GM12878 (cell line): ENCODE measurements around the gene RNF152. TPM values are rescaled to one million over a fixed set of nuclear protein-coding genes. Genes with fewer than 3 reads are reported as not detected.

ENCODE experiments used
- ATAC-seq: fragments of 200-7000 bp; cut with Tn5 transposase; 3 replicates; pipeline ENCODE4 v1.9.1; 2020; ENCODE audit warnings: mild to moderate bottlenecking, moderate library complexity
- BruUV-seq: library from RNA; stranded (reverse); fragments of 400-500 nt; replicated peaks from 2 replicates; lab custom pipeline; 2021; lab: Mats Ljungman, UMichigan
- CTCF ChIA-PET: fragments of 300-600 bp; sonication (Branson Sonifier 250); formaldehyde crosslinking; extraction: SDS; loops from one replicate; lab custom pipeline; 2021; ENCODE audit warnings: inconsistent platforms; lab: Yijun Ruan, JAX
- POLR2A ChIA-PET: fragments of 350-600 bp; formaldehyde crosslinking; extraction: SDS; loops from one replicate; lab custom pipeline; 2021; ENCODE audit warnings: inconsistent platforms; lab: Charles Lee
- RAD21 ChIA-PET: fragments of 300-600 bp; sonication (Branson Sonifier 250); formaldehyde crosslinking; loops from one replicate; lab custom pipeline; 2023; ENCODE audit warnings: antibody characterized with exemption; ENCODE audit not compliant: unreplicated experiment; lab: Charles Lee
- SMC1A ChIA-PET: fragments of 300-600 bp; sonication (Branson Sonifier 250); formaldehyde crosslinking; loops from one replicate; lab custom pipeline; 2023; ENCODE audit not compliant: unreplicated experiment, uncharacterized antibody; lab: Charles Lee
- DNase-seq: peaks from one replicate; pipeline ENCODE4 v3.0.0-alpha.2; 2011; ENCODE audit warnings: low read depth, low spot score
- FAIRE-seq: peaks from 3 replicates; lab custom pipeline; 2011; peaks lifted over from hg19 to GRCh38; lab: Jason Lieb, UNC
- H2AFZ ChIP-seq: 2 replicates; pipeline ENCODE4 v1.6.0; 2011; ENCODE audit warnings: low read depth, low read length, control low read depth; ENCODE audit not compliant: control insufficient read depth
- H3K27ac ChIP-seq: 2 replicates; pipeline ENCODE4 v1.5.1; 2011; ENCODE audit warnings: control low read depth; ENCODE audit not compliant: control insufficient read depth, insufficient read depth
- H3K27me3 ChIP-seq, 2 experiments: replicated peaks in 1 of 2; 2 replicates each; pipeline versions ENCODE4 v1.6.0 to v1.6.1; 2011; ENCODE audit warnings: low read length in 1 of 2; ENCODE audit not compliant: control insufficient read depth in 2 of 2, insufficient read depth in 2 of 2
- H3K36me3 ChIP-seq, 2 experiments: 2 replicates each; pipeline ENCODE4 v1.5.1; 2011; ENCODE audit warnings: low read length in 1 of 2; ENCODE audit not compliant: control insufficient read depth in 2 of 2, insufficient read depth in 2 of 2
- H3K4me1 ChIP-seq: 2 replicates; pipeline ENCODE4 v1.6.1; 2011; ENCODE audit warnings: mild to moderate bottlenecking, low read length, moderate library complexity, mixed read lengths; ENCODE audit not compliant: control insufficient read depth, insufficient read depth
- H3K4me2 ChIP-seq: 2 replicates; pipeline ENCODE4 v1.6.0; 2011; ENCODE audit warnings: control low read depth; ENCODE audit not compliant: control insufficient read depth, insufficient read depth
- H3K4me3 ChIP-seq: fragments of 200-600 bp; sonication (generic); 2 replicates; pipeline ENCODE4 v1.5.1; 2016
- H3K79me2 ChIP-seq: 2 replicates; pipeline ENCODE4 v1.6.0; 2011; ENCODE audit warnings: low read length; ENCODE audit not compliant: control insufficient read depth, insufficient read depth
- H3K9ac ChIP-seq: 2 replicates; pipeline ENCODE4 v1.8.0; 2011; ENCODE audit warnings: low read length, control low read depth, mixed read lengths; ENCODE audit not compliant: control insufficient read depth, insufficient read depth
- H3K9me3 ChIP-seq: replicated peaks from 3 replicates; pipeline ENCODE4 v1.5.1; 2011; ENCODE audit warnings: mild to moderate bottlenecking, low read length; ENCODE audit not compliant: control insufficient read depth, insufficient read depth
- H4K20me1 ChIP-seq: 2 replicates; pipeline ENCODE4 v1.6.0; 2011; ENCODE audit not compliant: control insufficient read depth, insufficient read depth
- BCL11A ChIP-seq: IDR thresholded peaks from 2 replicates; pipeline ENCODE4 v1.6.1; 2011; ENCODE audit warnings: low read depth, low read length
- BMI1 ChIP-seq: fragments of 450-650 bp; IDR thresholded peaks from 2 replicates; pipeline ENCODE4 v1.6.1; 2016; ENCODE audit warnings: mild to moderate bottlenecking, moderate library complexity, borderline replicate concordance
- CEBPB ChIP-seq, 2 experiments: fragments of 150-350 bp in 1 of 2; IDR thresholded peaks; 2 replicates each; pipeline ENCODE4 v1.6.1; 2012 to 2014; ENCODE audit warnings: low read depth in 2 of 2, low read length in 2 of 2, borderline replicate concordance in 1 of 2, inconsistent platforms in 1 of 2
- CUX1 ChIP-seq: IDR thresholded peaks from 2 replicates; pipeline ENCODE4 v1.6.1; 2012; ENCODE audit warnings: improper control_type of control experiment, low read depth, low read length; ENCODE audit not compliant: insufficient replicate concordance
- EED ChIP-seq: sonication (generic); IDR thresholded peaks from 2 replicates; pipeline ENCODE4 v1.6.1; 2016; ENCODE audit warnings: antibody characterized with exemption, low read depth
- HDAC6 ChIP-seq: fragments of 200-600 bp; sonication (generic); IDR thresholded peaks from one replicate; pipeline ENCODE4 v1.8.0; 2017; ENCODE audit warnings: antibody characterized with exemption; ENCODE audit not compliant: unreplicated experiment
- IKZF2 ChIP-seq, 2 experiments: fragments of 450-650 bp; IDR thresholded peaks; 2 replicates each; pipeline ENCODE4 v1.6.1; 2017; ENCODE audit warnings: mild to moderate bottlenecking in 2 of 2, moderate library complexity in 2 of 2
- PKNOX1 ChIP-seq: fragments of 450-650 bp; IDR thresholded peaks from 2 replicates; pipeline ENCODE4 v1.6.1; 2016; ENCODE audit warnings: mild to moderate bottlenecking
- SPI1 ChIP-seq: IDR thresholded peaks from 2 replicates; pipeline ENCODE4 v1.6.1; 2011; ENCODE audit warnings: low read depth, mild to moderate bottlenecking, low read length, moderate library complexity, borderline replicate concordance; ENCODE audit not compliant: insufficient read depth
- WGBS: methylation state at CpG from one replicate; pipeline ENCODE4 v1.1.6; 2016; ENCODE audit warnings: low lambda C conversion rate; ENCODE audit not compliant: insufficient replicate concordance, insufficient coverage; ENCODE audit errors: missing lambda C conversion rate; 5-methylcytosine and 5-hydroxymethylcytosine counted together
- in situ Hi-C: fragments of 300-500 bp; cut with MboI; formaldehyde crosslinking; loops from 9 replicates; pipeline ENCODE4 v1.14.3; 2018; ENCODE audit warnings: mixed read lengths
- intact Hi-C: fragments of 100-400 bp; cut with micrococcal nuclease; formaldehyde crosslinking; loops from one replicate; pipeline ENCODE4 v1.14.2; 2022; ENCODE audit not compliant: unreplicated experiment
- polyA plus RNA-seq, 11 experiments: library from polyadenylated mRNA; depleted of rRNA in 4 of 11; unstranded in 6 of 11; stranded (reverse) in 5 of 11; fragments of >200 nt; fragmentation: Nextera tagmentation in 4 of 11; fragmentation: Illumina TruSeq in 1 of 11; extraction: Ambion mirVana in 4 of 11; extraction: Trizol in 1 of 11; gene quantifications; 1 replicate in 1 of 11; 2 replicates in 10 of 11; pipeline versions ENCODE4 v1.2.1 to v1.2.3, GENCODE V29; 2011 to 2016; ENCODE audit warnings: inconsistent platforms in 2 of 11, missing spikeins in 2 of 11, low read depth in 1 of 11
- total RNA-seq, 4 experiments: library from RNA; depleted of rRNA in 3 of 4; stranded (reverse); fragments of >200 nt in 3 of 4; fragmentation: Illumina TruSeq in 1 of 4; extraction: Trizol in 1 of 4; gene quantifications; 2 replicates each; pipeline versions ENCODE4 v1.2.1 to v1.2.3, GENCODE V29; 2013 to 2021
- TF ChIP-seq, protein P1 (sequence below): fragments of 450-650 bp; IDR thresholded peaks from 2 replicates; pipeline ENCODE4 v1.6.1; 2017; ENCODE audit warnings: mild to moderate bottlenecking, low read depth, inconsistent platforms; ENCODE audit not compliant: poor library complexity, severe bottlenecking
- TF ChIP-seq, protein P2 (sequence below): fragments of 450-650 bp; IDR thresholded peaks from 2 replicates; pipeline ENCODE4 v1.6.1; 2017; ENCODE audit warnings: low read depth, mild to moderate bottlenecking, moderate library complexity

RNF152 gene
- total and polyA plus RNA-seq, 10 of the 15 experiments (the other 5 are each of a cell fraction or from before 2014, with no cell fraction given): under 0.01 to 0.07 (median 0.03) TPM; not detected in 7

GRCh38 chr18:61870151-61870550, 22.7 kb downstream of the RNF152 start:
- intact Hi-C loops: no loop called here
- Histone ChIP-seq H3K4me2 (no peak overlapping the region), H3K9me3 (no peaks in the 10 kb centered on the region; the same call in 2 of the 3 replicates), H3K27ac (no peak overlapping the region), H3K4me3 (no peak overlapping the region), H3K27me3 (no peaks in the 10 kb centered on the region), H3K36me3 (no peaks in the 10 kb centered on the region), H3K4me1 (no peaks in the 10 kb centered on the region), H3K9ac (no peak overlapping the region), H2AFZ (no peak overlapping the region), H3K79me2 (no peaks in the 10 kb centered on the region), H4K20me1 (no peaks in the 10 kb centered on the region)
- ChIA-PET SMC1A (no interaction called here), CTCF (interaction anchor here (0.6 to 0.8 kb wide), 2 partner anchors 70 to 135 kb away, joined by 3 read pairs; no protein-coding TSS in a partner anchor), POLR2A (no interaction called here), RAD21 (no interaction called here)
- DNase-seq (no peak), FAIRE-seq (no peak), ATAC-seq (no peak)
- BruUV-seq: no TSS peak
- in situ Hi-C loops: no loop called here
- WGBS: 25% methylated on average over 8 of the region's 8 CpGs
- no peak for TF ChIP-seq PKNOX1
- TF ChIP-seq SPI1: no peak
- TF ChIP-seq, protein P1, sequence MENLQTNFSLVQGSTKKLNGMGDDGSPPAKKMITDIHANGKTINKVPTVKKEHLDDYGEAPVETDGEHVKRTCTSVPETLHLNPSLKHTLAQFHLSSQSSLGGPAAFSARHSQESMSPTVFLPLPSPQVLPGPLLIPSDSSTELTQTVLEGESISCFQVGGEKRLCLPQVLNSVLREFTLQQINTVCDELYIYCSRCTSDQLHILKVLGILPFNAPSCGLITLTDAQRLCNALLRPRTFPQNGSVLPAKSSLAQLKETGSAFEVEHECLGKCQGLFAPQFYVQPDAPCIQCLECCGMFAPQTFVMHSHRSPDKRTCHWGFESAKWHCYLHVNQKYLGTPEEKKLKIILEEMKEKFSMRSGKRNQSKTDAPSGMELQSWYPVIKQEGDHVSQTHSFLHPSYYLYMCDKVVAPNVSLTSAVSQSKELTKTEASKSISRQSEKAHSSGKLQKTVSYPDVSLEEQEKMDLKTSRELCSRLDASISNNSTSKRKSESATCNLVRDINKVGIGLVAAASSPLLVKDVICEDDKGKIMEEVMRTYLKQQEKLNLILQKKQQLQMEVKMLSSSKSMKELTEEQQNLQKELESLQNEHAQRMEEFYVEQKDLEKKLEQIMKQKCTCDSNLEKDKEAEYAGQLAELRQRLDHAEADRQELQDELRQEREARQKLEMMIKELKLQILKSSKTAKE: no peak
- no peak for TF ChIP-seq EED
- no peak for TF ChIP-seq IKZF2 (IDR thresholded peaks at IDR 0.05)
- no peak for TF ChIP-seq BMI1
- no peak for TF ChIP-seq HDAC6
- no peak for TF ChIP-seq CEBPB (IDR thresholded peaks at IDR 0.05; ENCODE audit: borderline replicate concordance in 1 of 2, low read depth in 2 of 2, low read length in 2 of 2)
- no peak for TF ChIP-seq BCL11A
- TF ChIP-seq, protein P2, sequence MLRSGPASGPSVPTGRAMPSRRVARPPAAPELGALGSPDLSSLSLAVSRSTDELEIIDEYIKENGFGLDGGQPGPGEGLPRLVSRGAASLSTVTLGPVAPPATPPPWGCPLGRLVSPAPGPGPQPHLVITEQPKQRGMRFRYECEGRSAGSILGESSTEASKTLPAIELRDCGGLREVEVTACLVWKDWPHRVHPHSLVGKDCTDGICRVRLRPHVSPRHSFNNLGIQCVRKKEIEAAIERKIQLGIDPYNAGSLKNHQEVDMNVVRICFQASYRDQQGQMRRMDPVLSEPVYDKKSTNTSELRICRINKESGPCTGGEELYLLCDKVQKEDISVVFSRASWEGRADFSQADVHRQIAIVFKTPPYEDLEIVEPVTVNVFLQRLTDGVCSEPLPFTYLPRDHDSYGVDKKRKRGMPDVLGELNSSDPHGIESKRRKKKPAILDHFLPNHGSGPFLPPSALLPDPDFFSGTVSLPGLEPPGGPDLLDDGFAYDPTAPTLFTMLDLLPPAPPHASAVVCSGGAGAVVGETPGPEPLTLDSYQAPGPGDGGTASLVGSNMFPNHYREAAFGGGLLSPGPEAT: no peak
- TF ChIP-seq CUX1: no peak
